Right atrium auricular region (tissue), 2 donors: ENCODE measurements around the gene SECISBP2L. TPM values are rescaled to one million over a fixed set of nuclear protein-coding genes. Genes with fewer than 3 reads are reported as not detected.
A peak's percentile ranks its signal among the peaks of the same experiment; 100 is the strongest.

Experiments
- DNase-seq: peaks from one replicate; pipeline ENCODE4 v3.0.0-alpha.2; 2019; ENCODE audit warnings: low spot score
- H3K27ac ChIP-seq, 2 donors: fragments of 200-600 bp; sonication (generic); 1 replicate in 1 of 2; 2 replicates in 1 of 2; pipeline ENCODE4 v1.5.1; 2016 to 2019
- H3K27me3 ChIP-seq, 2 donors: fragments of 200-600 bp; sonication (generic); one replicate each; pipeline versions ENCODE4 v1.5.1 to v1.6.0; 2017 to 2019
- H3K36me3 ChIP-seq: fragments of 200-600 bp; sonication (generic); one replicate; pipeline ENCODE4 v1.5.1; 2016
- H3K4me1 ChIP-seq, 2 donors: fragments of 200-600 bp; sonication (generic); one replicate each; pipeline versions ENCODE4 v1.5.1 to v1.6.0; 2017 to 2019
- H3K4me3 ChIP-seq, 2 donors: fragments of 200-600 bp; sonication (generic); 1 replicate in 1 of 2; 2 replicates in 1 of 2; pipeline ENCODE4 v1.5.1; 2017 to 2019; ENCODE audit warnings: mild to moderate bottlenecking in 1 of 2, moderate library complexity in 1 of 2
- H3K9me3 ChIP-seq, 2 donors: fragments of 200-600 bp; sonication (generic); one replicate each; pipeline ENCODE4 v1.5.1; 2019
- CTCF ChIP-seq, 2 donors: fragments of 200-600 bp; sonication (generic); IDR thresholded peaks; one replicate each; pipeline ENCODE4 v1.5.1; 2019; ENCODE audit warnings: antibody characterized with exemption in 2 of 2
- total RNA-seq, 2 donors: library from RNA; depleted of rRNA; stranded (reverse); fragments of >200 nt; gene quantifications; one replicate each; pipeline ENCODE4 v1.1.0, GENCODE V29; 2016

SECISBP2L gene
- total RNA-seq, 2 donors from 2014 or later: 21.8 to 23.0 TPM

DNA sequence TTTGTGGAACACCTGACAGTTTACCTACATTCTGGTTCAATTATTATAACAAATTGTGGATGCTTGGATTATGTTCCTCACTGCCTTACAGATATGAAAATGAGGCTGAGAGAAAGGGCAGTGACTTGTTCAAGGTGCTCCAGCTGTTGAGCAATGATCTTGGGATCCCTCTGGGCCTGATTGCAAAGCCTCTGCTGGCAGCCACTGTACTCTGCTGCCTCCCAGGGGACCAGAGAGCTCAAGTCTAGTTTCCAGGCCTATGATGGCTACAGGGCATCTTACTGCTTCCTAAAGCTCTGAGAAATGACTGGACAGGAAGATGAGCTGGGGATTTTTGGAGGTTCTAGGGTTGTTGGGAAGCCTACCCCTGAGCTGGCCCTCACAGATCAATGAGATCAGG, 80.3 kb downstream of the SECISBP2L start:
- H3K27ac ChIP-seq: no peak overlapping the region
- peak in 1 of 2 donors; percentile 12 for TF ChIP-seq CTCF (IDR thresholded peaks at IDR 0.05)

DNA sequence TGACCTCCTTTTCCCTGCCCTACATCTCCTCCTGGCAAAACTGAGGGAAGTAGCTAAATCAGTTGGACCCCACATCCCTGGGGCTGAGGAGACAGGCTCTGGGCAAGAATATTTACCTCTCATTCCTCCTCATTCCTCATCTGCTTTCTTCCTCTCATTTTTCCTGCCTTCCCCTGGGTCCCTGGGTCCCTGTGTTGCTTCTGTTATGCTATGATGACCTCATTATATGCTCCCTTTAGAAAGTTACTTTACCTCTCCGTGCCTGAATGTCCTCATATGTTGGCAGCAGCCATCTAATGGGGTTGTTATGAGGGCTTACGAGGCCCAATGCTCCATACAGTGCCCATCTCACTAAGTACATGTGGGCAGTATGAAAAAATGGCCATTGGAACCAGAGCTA, 81.3 kb downstream of the SECISBP2L start:
- DNase-seq: no peak
- no peak for TF ChIP-seq CTCF (IDR thresholded peaks at IDR 0.05)

More for the DNA sequence above, 80.3 kb downstream of the SECISBP2L start:
- Histone ChIP-seq H3K4me1 (peaks cover 0 to 26% of the 10 kb centered on the region in 2 donors), H3K9me3 (no peaks in the 10 kb centered on the region), H3K36me3 (no peaks in the 10 kb centered on the region), H3K4me3 (no peak overlapping the region), H3K27me3 (no peaks in the 10 kb centered on the region)
- no peak for DNase-seq

GRCh38 chr15:48963524-48964113, 82.6 kb downstream of the SECISBP2L start, which contains the start of gene SHC4:
SHC4 (minus strand) TSS chr15:48963919; CDS start chr15:48963015, 904 bp downstream.
- peak in 1 of 2 donors; percentile 44 for TF ChIP-seq CTCF (IDR thresholded peaks at IDR 0.05)
- peak within 1 kb of the TSS; percentile 58 to 65 for H3K4me3 ChIP-seq
- peak within 1 kb of the TSS; percentile 65 to 87 for H3K27ac ChIP-seq
- H3K9me3 ChIP-seq: no peaks in the 10 kb centered on the region
- H3K4me1 ChIP-seq: peaks cover 0 to 26% of the 10 kb centered on the region in 2 donors
- H3K36me3 ChIP-seq: no peaks in the 10 kb centered on the region
- DNase-seq: peak; percentile 78
- H3K27me3 ChIP-seq: no peaks in the 10 kb centered on the region

More for the DNA sequence above, 81.3 kb downstream of the SECISBP2L start:
- Histone ChIP-seq H3K4me1 (peaks cover 0 to 26% of the 10 kb centered on the region in 2 donors), H3K36me3 (no peaks in the 10 kb centered on the region), H3K27me3 (no peaks in the 10 kb centered on the region), H3K27ac (no peak overlapping the region), H3K9me3 (no peaks in the 10 kb centered on the region), H3K4me3 (no peak overlapping the region)

DNA sequence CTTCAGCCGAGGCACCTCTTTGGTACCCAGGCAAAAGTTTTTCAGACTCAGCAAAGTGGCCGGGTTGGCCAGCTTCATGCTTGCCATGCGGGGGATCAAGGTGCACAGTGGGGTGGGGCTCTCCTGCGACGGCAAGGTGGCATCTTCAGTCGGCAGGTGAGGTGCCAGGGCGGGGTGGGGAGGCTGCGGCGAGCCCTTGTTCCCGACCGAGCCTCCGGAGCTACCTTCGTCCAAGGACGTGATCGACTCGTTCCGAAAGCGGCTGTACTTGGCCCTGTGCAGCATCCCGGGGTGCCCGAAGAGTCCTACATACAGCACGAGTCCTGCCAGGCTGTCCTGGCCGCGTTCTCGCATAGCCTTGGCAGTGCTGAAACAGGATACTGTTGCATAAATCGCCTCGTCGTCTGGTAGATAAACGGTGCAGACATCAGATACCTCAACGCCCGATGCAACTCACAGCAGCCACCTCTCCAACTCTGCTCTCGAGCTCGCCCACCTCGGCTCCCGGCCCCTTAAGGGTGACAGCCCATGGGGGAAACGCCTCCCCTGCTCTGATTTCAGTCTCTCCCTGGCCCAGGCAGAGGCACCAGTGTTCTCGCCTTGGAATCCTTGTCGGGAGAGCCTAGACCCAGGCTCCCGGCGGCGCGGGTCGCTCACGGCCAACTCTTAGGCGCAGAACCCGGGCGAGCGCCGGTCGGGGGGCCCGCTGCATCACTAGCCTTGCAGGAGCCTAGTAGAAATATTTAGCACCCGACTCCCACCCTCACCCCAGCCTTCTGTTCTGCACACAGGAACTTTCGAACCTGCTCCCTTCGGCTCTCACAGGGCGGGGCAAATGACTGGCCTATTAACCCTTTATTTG, 83.4 kb downstream of the SECISBP2L start:
- no peaks in the 10 kb centered on the region for H3K27me3 ChIP-seq
- H3K36me3 ChIP-seq: no peaks in the 10 kb centered on the region
- peaks cover 0 to 26% of the 10 kb centered on the region in 2 donors for H3K4me1 ChIP-seq
- H3K9me3 ChIP-seq: no peaks in the 10 kb centered on the region
- peak overlapping the region; percentile 65 to 87 for H3K27ac ChIP-seq
- no peak for DNase-seq
- peak overlapping the region; percentile 58 to 65 for H3K4me3 ChIP-seq
- TF ChIP-seq CTCF (IDR thresholded peaks at IDR 0.05): no peak

- Histone ChIP-seq H3K27me3 (no peaks in the 10 kb centered on the region), H3K27ac (no peak overlapping the region), H3K9me3 (no peaks in the 10 kb centered on the region), H3K4me1 (peaks cover 0 to 8% of the 10 kb centered on the region in 2 donors), H3K36me3 (no peaks in the 10 kb centered on the region), H3K4me3 (no peak overlapping the region)
- DNase-seq: no peak
- no peak for TF ChIP-seq CTCF (IDR thresholded peaks at IDR 0.05)
These were observed 90.3 kb downstream of the SECISBP2L start for GRCh38 chr15:48955967-48956366.
